ENCODE data around the gene PCSK1.

Gene PCSK1

DNA sequence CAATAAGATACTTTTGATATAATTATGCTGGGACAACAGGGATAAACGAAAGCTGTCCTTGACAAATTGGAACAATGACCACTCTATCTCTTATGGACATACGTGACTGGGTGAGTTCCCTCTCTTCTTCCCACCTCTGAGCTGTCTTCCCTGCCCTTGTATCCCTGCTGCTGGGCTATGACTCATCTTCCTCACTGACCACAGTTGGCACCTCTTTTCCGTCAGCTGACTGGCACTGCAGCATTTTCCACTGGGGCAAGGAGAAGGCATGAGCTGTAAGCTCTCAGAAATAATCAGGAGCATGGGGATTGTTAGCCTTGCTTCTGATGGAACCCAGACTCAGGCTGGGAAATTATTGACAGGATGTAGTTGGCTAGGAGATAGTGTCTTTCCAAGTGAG lies 48.7 kb downstream of the PCSK1 start:
- 0 out of 2 replicates have a peak, but pooled peaks cover 3% of the 10 kb centered on the region for H3F3A ChIP-seq (ENCODE audit: insufficient read depth, low read length)
- TF ChIP-seq CTCF (IDR thresholded peaks at IDR 0.05; ENCODE audit: low read length) (no peak), EZH2 (IDR thresholded peaks at IDR 0.05; ENCODE audit: borderline replicate concordance, low read length) (no peak)
- no peaks in the 10 kb centered on the region for H4K20me1 ChIP-seq (ENCODE audit: insufficient read depth, low read length)
- H3K9me2 ChIP-seq (ENCODE audit: low read depth, low read length), result no peaks in the 10 kb centered on the region
- no peak overlapping the region for H3K4me3 ChIP-seq (ENCODE audit: low read depth, low read length, poor library complexity, severe bottlenecking)
- no peaks in the 10 kb centered on the region for H3K79me2 ChIP-seq (ENCODE audit: insufficient read depth, low read length)
- no peaks in the 10 kb centered on the region for H3K9me3 ChIP-seq (ENCODE audit: low read length)
- no peak overlapping the region for H3K4me2 ChIP-seq (ENCODE audit: low read length)
- H3K4me1 ChIP-seq (ENCODE audit: insufficient read depth, low read length, severe bottlenecking), result no peaks in the 10 kb centered on the region
- no peaks in the 10 kb centered on the region for H3K27me3 ChIP-seq (ENCODE audit: insufficient read depth, low read length)
- no peak overlapping the region for H2AFZ ChIP-seq (ENCODE audit: low read length)
- no peaks in the 10 kb centered on the region for H3K36me3 ChIP-seq (ENCODE audit: insufficient read depth, low read length)
- H3K27ac ChIP-seq (ENCODE audit: low read depth, low read length, poor library complexity, severe bottlenecking), result no peak overlapping the region
- no peak overlapping the region for H3K9ac ChIP-seq (ENCODE audit: low read length)

DNA sequence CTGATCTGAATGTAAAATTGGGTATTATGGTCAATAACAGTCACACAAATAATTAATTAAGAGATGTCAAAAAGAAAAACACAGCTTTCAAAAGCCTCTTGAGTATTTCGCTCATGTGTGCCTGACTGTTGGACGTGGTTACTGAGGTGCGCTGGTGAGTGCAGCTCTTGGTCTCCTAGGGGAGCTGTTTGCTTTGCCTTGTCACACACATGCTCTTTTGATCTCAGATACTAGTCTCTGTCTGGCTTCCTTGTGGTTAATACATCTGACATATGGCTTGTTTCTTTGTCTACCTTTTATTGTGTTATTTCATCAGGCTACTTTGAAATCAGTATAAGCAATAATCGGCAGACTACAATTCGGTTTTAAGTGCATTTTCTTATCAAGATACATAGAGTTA lies 51.5 kb downstream of the PCSK1 start:
- Histone ChIP-seq H3K4me3 (ENCODE audit: low read depth, low read length, poor library complexity, severe bottlenecking) (no peak overlapping the region), H3K27ac (ENCODE audit: low read depth, low read length, poor library complexity, severe bottlenecking) (no peak overlapping the region), H4K20me1 (ENCODE audit: insufficient read depth, low read length) (no peaks in the 10 kb centered on the region), H3K27me3 (ENCODE audit: insufficient read depth, low read length) (no peaks in the 10 kb centered on the region), H2AFZ (ENCODE audit: low read length) (no peak overlapping the region), H3K9ac (ENCODE audit: low read length) (no peak overlapping the region), H3K9me2 (ENCODE audit: low read depth, low read length) (no peaks in the 10 kb centered on the region), H3K4me1 (ENCODE audit: insufficient read depth, low read length, severe bottlenecking) (no peaks in the 10 kb centered on the region), H3K4me2 (ENCODE audit: low read length) (no peak overlapping the region), H3K36me3 (ENCODE audit: insufficient read depth, low read length) (no peaks in the 10 kb centered on the region), H3K9me3 (ENCODE audit: low read length) (no peaks in the 10 kb centered on the region), H3F3A (ENCODE audit: insufficient read depth, low read length) (0 out of 2 replicates have a peak, but pooled peaks cover 3% of the 10 kb centered on the region), H3K79me2 (ENCODE audit: insufficient read depth, low read length) (no peaks in the 10 kb centered on the region)
- no peak for TF ChIP-seq EZH2 (IDR thresholded peaks at IDR 0.05; ENCODE audit: borderline replicate concordance, low read length)
- no peak for TF ChIP-seq CTCF (IDR thresholded peaks at IDR 0.05; ENCODE audit: low read length)

- Histone ChIP-seq H4K20me1 (ENCODE audit: insufficient read depth, low read length) (no peaks in the 10 kb centered on the region), H3K36me3 (ENCODE audit: insufficient read depth, low read length) (no peaks in the 10 kb centered on the region), H3K4me2 (ENCODE audit: low read length) (no peak overlapping the region), H3K9me3 (ENCODE audit: low read length) (no peaks in the 10 kb centered on the region), H3F3A (ENCODE audit: insufficient read depth, low read length) (0 out of 2 replicates have a peak, but pooled peaks cover 3% of the 10 kb centered on the region), H3K79me2 (ENCODE audit: insufficient read depth, low read length) (no peaks in the 10 kb centered on the region), H3K4me3 (ENCODE audit: low read depth, low read length, poor library complexity, severe bottlenecking) (no peak overlapping the region), H3K9ac (ENCODE audit: low read length) (no peak overlapping the region), H3K27ac (ENCODE audit: low read depth, low read length, poor library complexity, severe bottlenecking) (no peak overlapping the region), H3K4me1 (ENCODE audit: insufficient read depth, low read length, severe bottlenecking) (no peaks in the 10 kb centered on the region), H2AFZ (ENCODE audit: low read length) (no peak overlapping the region), H3K9me2 (ENCODE audit: low read depth, low read length) (no peaks in the 10 kb centered on the region), H3K27me3 (ENCODE audit: insufficient read depth, low read length) (no peaks in the 10 kb centered on the region)
- TF ChIP-seq CTCF (IDR thresholded peaks at IDR 0.05; ENCODE audit: low read length), result no peak
- TF ChIP-seq EZH2 (IDR thresholded peaks at IDR 0.05; ENCODE audit: borderline replicate concordance, low read length), result no peak
Measured at GRCh38 chr5:96379896-96380295, 53.2 kb downstream of the PCSK1 start.
